Neural cell (in vitro differentiated cells): ENCODE measurements around the gene C1QTNF8. TPM values are rescaled to one million over a fixed set of nuclear protein-coding genes. Genes with fewer than 3 reads are reported as not detected.

Source experiments
- H2AFZ ChIP-seq: fragments of 200-600, 300-800 bp; sonication (generic), shearing (Covaris generic); 2 replicates; pipeline ENCODE4 v1.6.0; 2014; ENCODE audit warnings: low read depth, mild to moderate bottlenecking, antibody characterized with exemption, low read length, moderate library complexity
- H3F3A ChIP-seq: fragments of 200-600 bp; shearing (Covaris generic); 2 replicates; pipeline ENCODE4 v1.6.1; 2016; ENCODE audit warnings: mild to moderate bottlenecking, moderate library complexity, mixed read lengths, antibody characterized with exemption, low read length; ENCODE audit not compliant: insufficient read depth, poor library complexity, severe bottlenecking
- H3K27ac ChIP-seq: fragments of 200-600, 300-800 bp; sonication (generic), shearing (Covaris generic); 2 replicates; pipeline ENCODE4 v1.5.1; 2014; ENCODE audit warnings: mild to moderate bottlenecking, low read length, moderate library complexity
- H3K27me3 ChIP-seq: fragments of 300-800, 200-600 bp; sonication (generic), shearing (Covaris generic); 2 replicates; pipeline ENCODE4 v1.6.0; 2014; ENCODE audit warnings: mild to moderate bottlenecking, low read depth, low read length, moderate library complexity; ENCODE audit not compliant: insufficient read depth
- H3K36me3 ChIP-seq: fragments of 300-800, 200-600 bp; sonication (generic), shearing (Covaris generic); 2 replicates; pipeline ENCODE4 v1.5.1; 2014; ENCODE audit warnings: mild to moderate bottlenecking, antibody characterized with exemption, low read length, moderate library complexity; ENCODE audit not compliant: insufficient read depth
- H3K4me2 ChIP-seq: fragments of 300-800, 200-600 bp; sonication (generic), shearing (Covaris generic); 2 replicates; pipeline ENCODE4 v1.6.0; 2014; ENCODE audit warnings: mild to moderate bottlenecking, low read length
- H3K4me3 ChIP-seq: fragments of 300-800, 200-600 bp; sonication (generic), shearing (Covaris generic); 2 replicates; pipeline ENCODE4 v1.5.1; 2014; ENCODE audit warnings: mild to moderate bottlenecking, low read length, moderate library complexity
- H3K79me2 ChIP-seq: fragments of 200-600 bp; shearing (Covaris generic); replicated peaks from 2 replicates; pipeline ENCODE4 v1.6.0; 2014; ENCODE audit warnings: mild to moderate bottlenecking, low read length, moderate library complexity; ENCODE audit not compliant: insufficient read depth
- H3K9ac ChIP-seq: fragments of 300-800, 200-600 bp; sonication (generic), shearing (Covaris generic); 2 replicates; pipeline ENCODE4 v1.6.1; 2016; ENCODE audit warnings: mild to moderate bottlenecking, low read length, mixed read lengths
- H3K9me2 ChIP-seq: fragments of 200-600 bp; shearing (Covaris generic); 2 replicates; pipeline ENCODE4 v1.6.1; 2016; ENCODE audit warnings: mild to moderate bottlenecking, low read length, mixed read lengths; ENCODE audit not compliant: insufficient read depth
- H3K9me3 ChIP-seq: fragments of 200-600, 300-800 bp; sonication (generic), shearing (Covaris generic); 2 replicates; pipeline ENCODE4 v1.6.1; 2016; ENCODE audit warnings: mild to moderate bottlenecking, mixed run types, low read length, moderate library complexity, mixed read lengths
- H4K20me1 ChIP-seq: fragments of 200-600 bp; shearing (Covaris generic); 2 replicates; pipeline ENCODE4 v1.6.1; 2016; ENCODE audit warnings: mild to moderate bottlenecking, mixed run types; ENCODE audit not compliant: insufficient read depth
- CTCF ChIP-seq: fragments of 450-650 bp; IDR thresholded peaks from 2 replicates; pipeline ENCODE4 v1.5.1; 2014; ENCODE audit warnings: antibody characterized with exemption, mild to moderate bottlenecking, moderate library complexity; ENCODE audit not compliant: poor library complexity, severe bottlenecking
- EP300 ChIP-seq: fragments of 450-650 bp; conservative IDR thresholded peaks from 2 replicates; pipeline ENCODE4 v1.6.1; 2014; ENCODE audit warnings: antibody characterized with exemption, mild to moderate bottlenecking, moderate library complexity; ENCODE audit not compliant: poor library complexity, severe bottlenecking
- EZH2 ChIP-seq: fragments of 200-600, 300-800 bp; shearing (Covaris generic), sonication (generic); IDR thresholded peaks from 2 replicates; pipeline ENCODE4 v1.6.1; 2014; ENCODE audit warnings: antibody characterized with exemption, low read length, borderline replicate concordance, mild to moderate bottlenecking; ENCODE audit not compliant: insufficient read depth, poor library complexity, severe bottlenecking
- MXI1 ChIP-seq: fragments of 450-650 bp; conservative IDR thresholded peaks from 2 replicates; pipeline ENCODE4 v1.6.1; 2014; ENCODE audit warnings: antibody characterized with exemption, mild to moderate bottlenecking; ENCODE audit not compliant: poor library complexity, severe bottlenecking
- POLR2AphosphoS5 ChIP-seq: IDR thresholded peaks from 2 replicates; pipeline ENCODE4 v1.6.1; 2012
- RAD21 ChIP-seq: fragments of 450-650 bp; conservative IDR thresholded peaks from 2 replicates; pipeline ENCODE4 v1.6.1; 2014; ENCODE audit warnings: antibody characterized with exemption, mild to moderate bottlenecking, moderate library complexity
- REST ChIP-seq: IDR thresholded peaks from 2 replicates; pipeline ENCODE4 v1.6.1; 2012; ENCODE audit warnings: borderline replicate concordance
- SMC3 ChIP-seq: fragments of 450-650 bp; conservative IDR thresholded peaks from 2 replicates; pipeline ENCODE4 v1.6.1; 2014; ENCODE audit warnings: antibody characterized with exemption, mild to moderate bottlenecking, moderate library complexity; ENCODE audit not compliant: poor library complexity
- TAF1 ChIP-seq: IDR thresholded peaks from 2 replicates; pipeline ENCODE4 v1.6.1; 2012; ENCODE audit warnings: low read depth
- polyA plus RNA-seq: library from polyadenylated mRNA; depleted of rRNA; stranded (reverse); fragments of >200 nt; gene quantifications from 2 replicates; pipeline ENCODE4 v1.2.3, GENCODE V29; 2014

The C1QTNF8 gene
- polyA plus RNA-seq, 1 donor from 2014 or later = 0.79 TPM

DNA sequence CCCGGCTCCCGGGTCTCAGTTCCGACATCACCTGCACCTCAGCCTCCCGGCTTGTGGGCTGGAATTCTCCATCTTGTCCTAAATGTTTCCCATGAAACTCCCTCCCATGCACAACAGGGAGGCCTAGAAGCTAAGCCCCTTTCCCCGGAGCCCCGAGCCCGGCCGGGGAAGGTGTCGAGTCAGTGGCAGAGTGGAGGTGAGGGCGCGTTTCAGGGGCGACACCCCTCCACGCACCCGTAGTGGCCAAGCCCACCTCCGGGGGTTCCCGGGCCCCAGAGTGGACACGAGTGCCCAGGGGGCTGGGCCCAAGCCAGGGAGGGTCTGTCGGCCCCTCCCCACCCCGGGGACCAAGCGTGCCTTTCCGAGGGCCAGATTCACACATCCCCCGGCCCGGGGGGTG is 25.0 kb upstream of the C1QTNF8 start:
- H3K27ac ChIP-seq = no peak overlapping the region
- no peak overlapping the region for H3K4me2 ChIP-seq
- no peaks in the 10 kb centered on the region for H4K20me1 ChIP-seq
- H3F3A ChIP-seq = no peaks in the 10 kb centered on the region
- no peak overlapping the region for H2AFZ ChIP-seq
- H3K9me2 ChIP-seq = no peaks in the 10 kb centered on the region
- no peaks in the 10 kb centered on the region for H3K9me3 ChIP-seq
- no peak overlapping the region for H3K4me3 ChIP-seq
- no peaks in the 10 kb centered on the region for H3K79me2 ChIP-seq
- no peak for TF ChIP-seq RAD21
- TF ChIP-seq SMC3 = no peak
- no peak for TF ChIP-seq POLR2AphosphoS5
- TF ChIP-seq EZH2 = no peak
- no peak for TF ChIP-seq MXI1
- no peak for TF ChIP-seq TAF1
- TF ChIP-seq EP300 = no peak
- TF ChIP-seq CTCF = no peak
- no peak for TF ChIP-seq REST
- no peaks in the 10 kb centered on the region for H3K27me3 ChIP-seq
- H3K36me3 ChIP-seq = no peaks in the 10 kb centered on the region
- no peak overlapping the region for H3K9ac ChIP-seq

GRCh38 chr16:1120577-1120941 is 24.5 kb upstream of the C1QTNF8 start:
- Histone ChIP-seq H3K27ac (no peak overlapping the region), H3K9me3 (no peaks in the 10 kb centered on the region), H3K4me3 (no peak overlapping the region), H3K9ac (no peak overlapping the region), H3K4me2 (no peak overlapping the region), H3K27me3 (no peaks in the 10 kb centered on the region), H2AFZ (no peak overlapping the region), H3K79me2 (no peaks in the 10 kb centered on the region), H4K20me1 (no peaks in the 10 kb centered on the region), H3K9me2 (no peaks in the 10 kb centered on the region), H3F3A (no peaks in the 10 kb centered on the region), H3K36me3 (no peaks in the 10 kb centered on the region)
- TF ChIP-seq MXI1 (no peak), EZH2 (no peak)
